Dermis microvascular lymphatic vessel endothelial cell (primary cell): ENCODE measurements around the gene SEMA4D. TPM values are rescaled to one million over a fixed set of nuclear protein-coding genes. Genes with fewer than 3 reads are reported as not detected.

ENCODE experiments used
- DNase-seq, 2 donors: peaks; one replicate each; pipeline versions ENCODE4 v3.0.0 to v3.0.0-alpha.2; 2010; ENCODE audit warnings: low read depth in 2 of 2
- total RNA-seq: library from RNA; depleted of rRNA; stranded (reverse); fragments of >200 nt; gene quantifications from 2 replicates; pipeline ENCODE4 v1.2.1, GENCODE V29; 2014

Gene SEMA4D
- total RNA-seq = 2.3 and 4.9 TPM in 2 replicates

GRCh38 chr9:89497978-89498851 lies at the start of gene SEMA4D:
Gene SEMA4D, minus strand, starts transcription at chr9:89498113. Its CDS starts 92,657 bp downstream, at chr9:89405456.
- DNase-seq = peak in 1 of 2 donors; percentile 56

DNA sequence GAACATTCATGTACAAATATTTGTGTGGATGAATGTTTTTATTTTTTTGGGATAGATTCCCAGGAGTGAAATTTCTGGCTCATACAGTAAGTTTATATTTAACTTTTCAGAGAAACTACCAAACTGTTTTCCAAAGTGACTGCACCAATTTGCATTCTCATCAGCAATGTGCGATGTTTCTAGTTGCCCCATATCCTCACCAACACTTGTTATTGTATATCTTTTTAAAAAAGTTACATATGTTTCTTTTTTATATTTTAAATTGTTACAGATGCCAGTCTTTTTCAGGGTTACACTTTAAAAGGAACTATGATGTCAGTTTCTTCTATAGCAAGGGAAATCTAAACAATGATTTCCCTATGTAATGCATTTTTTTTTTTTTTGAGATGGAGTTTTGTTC lies 49.1 kb upstream of the SEMA4D start:
- DNase-seq = no peak

DNA sequence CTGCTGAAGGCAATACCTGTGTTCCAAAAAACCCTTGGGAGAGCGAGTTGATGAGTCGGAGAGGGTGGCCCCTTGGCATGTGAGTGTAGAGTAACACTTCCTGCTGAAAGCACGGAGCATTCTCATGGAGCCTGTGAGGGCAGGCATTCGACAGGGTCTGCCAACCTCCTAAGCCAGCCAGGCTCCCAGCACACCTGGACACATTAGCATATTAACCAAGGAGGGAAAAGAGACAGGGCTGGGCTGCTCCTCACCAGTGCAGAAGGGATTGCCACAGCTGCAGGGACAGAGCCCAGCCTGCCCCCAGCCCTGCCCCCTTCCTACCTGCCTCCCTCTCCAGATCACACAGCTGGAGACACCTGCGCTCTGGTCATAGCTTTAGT lies 46.4 kb upstream of the SEMA4D start:
- DNase-seq = no peak

GRCh38 chr9:89543621-89544278 lies 45.8 kb upstream of the SEMA4D start:
- DNase-seq = no peak

- no peak for DNase-seq
These were observed 45.2 kb upstream of the SEMA4D start for GRCh38 chr9:89543111-89543510.

GRCh38 chr9:89542401-89543021 lies 44.6 kb upstream of the SEMA4D start:
- no peak for DNase-seq

- no peak for DNase-seq
These were observed 43.9 kb upstream of the SEMA4D start for GRCh38 chr9:89541798-89542197.

DNA sequence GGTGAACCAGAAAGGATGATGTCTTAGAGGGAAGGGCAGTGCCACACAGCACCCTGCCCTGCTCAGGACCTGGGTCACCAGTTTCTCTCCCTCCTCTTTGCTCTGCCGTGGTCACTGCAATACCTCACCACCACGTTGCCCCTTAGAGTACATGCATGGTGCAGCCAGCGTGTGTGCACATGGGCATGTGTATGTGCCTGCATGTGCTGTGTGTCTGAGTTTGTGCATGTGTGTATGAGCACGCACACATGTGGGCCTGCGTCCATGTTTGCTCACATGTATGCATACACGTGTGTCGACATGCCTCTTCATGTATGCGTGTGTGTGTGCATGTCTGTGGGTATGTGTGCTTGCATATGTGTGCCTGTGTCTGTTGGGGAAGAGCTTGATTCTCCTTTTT lies 41.5 kb upstream of the SEMA4D start:
- DNase-seq = no peak

DNA sequence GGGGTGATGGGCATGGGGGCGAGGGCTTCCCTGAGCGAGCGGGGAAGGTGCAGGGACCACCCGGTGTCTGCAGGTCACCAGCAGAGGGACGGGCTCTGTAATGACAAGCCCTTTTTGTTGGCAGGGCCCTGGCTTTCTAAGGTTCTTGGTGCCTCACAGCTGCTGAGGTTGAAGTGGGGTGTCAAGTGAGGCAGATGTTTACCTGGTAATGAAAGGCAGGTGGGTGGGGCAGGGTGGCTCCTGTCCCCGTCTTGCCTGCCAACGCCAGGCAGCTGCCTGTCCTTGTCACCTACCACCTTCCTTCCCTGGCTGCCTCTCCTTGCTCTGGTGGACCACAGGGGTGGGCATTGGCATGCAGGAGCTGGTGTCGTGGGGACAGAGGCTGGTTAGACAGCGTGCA lies 41.0 kb upstream of the SEMA4D start:
- no peak for DNase-seq

- no peak for DNase-seq
These were observed 39.3 kb upstream of the SEMA4D start for GRCh38 chr9:89537166-89537565.

DNA sequence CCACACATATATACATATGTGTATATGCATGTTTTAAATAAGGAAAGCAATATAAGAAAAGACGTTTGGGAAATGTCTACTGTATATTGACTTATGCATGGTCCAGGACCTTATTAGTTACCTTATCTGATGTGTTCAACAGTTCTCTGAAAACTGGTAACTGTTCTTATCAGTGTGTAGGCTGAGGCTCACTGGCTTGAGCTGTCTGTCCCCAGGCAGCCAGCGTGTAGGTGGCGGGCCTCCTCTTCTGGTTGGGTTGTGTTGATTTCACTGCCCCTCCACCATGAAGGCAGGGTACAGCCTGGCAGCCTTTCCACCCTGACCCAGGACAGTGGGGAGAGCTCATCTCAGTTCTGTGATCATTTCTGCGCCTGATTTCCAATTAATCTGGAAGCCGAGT lies 38.7 kb upstream of the SEMA4D start:
- no peak for DNase-seq

GRCh38 chr9:89536145-89536574 lies 38.2 kb upstream of the SEMA4D start:
- no peak for DNase-seq

GRCh38 chr9:89535461-89535860 lies 37.5 kb upstream of the SEMA4D start:
- no peak for DNase-seq

GRCh38 chr9:89534515-89535287 lies 36.8 kb upstream of the SEMA4D start:
- no peak for DNase-seq

DNA sequence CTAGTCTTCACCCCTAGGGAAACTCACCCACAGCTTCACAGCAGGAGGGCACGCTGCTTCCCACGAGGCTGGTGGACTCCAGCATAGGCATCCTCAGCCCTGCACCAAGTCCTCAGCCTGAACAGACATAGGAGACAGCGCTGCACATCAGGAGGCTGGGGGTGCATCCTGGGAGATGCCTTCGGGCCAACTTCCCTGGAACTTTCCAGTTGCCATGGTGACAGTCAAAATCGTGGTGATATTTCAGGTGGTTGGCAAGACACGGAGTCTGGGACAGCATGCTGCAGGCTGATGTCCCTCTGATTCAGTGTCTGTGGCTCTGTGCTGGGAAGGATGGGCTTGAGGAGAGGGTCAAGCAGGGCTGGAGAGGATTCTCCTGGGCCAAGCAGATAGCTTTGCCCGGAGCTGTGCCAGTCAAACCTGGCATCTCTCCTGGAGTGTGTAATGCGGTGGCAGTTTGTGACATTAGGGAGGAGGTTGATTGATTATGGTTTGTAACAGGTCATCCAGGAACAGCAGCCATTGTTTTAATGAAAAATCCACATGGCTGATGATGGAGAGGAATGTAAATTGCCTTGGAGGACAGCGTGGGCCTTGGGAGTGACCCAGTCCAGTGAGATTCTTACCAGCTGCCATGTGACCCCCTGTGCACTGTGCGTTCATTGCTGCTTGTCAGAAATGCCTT lies 35.6 kb upstream of the SEMA4D start:
- DNase-seq = no peak

DNA sequence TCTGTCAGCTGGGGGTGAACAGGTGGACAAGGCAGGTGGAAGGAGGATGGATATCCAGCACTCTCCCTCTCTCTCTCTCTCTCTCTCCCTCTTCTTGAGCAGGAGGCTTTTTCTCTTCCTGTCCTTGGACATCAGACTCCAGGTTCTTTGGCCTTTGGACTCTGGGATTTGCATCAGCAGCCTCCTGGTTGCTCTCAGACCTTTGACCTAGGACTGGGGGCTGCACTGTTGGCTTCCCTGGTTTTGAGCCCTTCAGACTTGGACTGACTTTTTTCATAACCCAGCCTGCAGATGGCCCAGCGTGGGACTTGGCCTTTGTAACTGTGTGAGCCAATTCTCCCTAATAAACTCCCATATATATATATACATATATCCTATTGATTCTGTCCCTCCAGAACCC lies 35.0 kb upstream of the SEMA4D start:
- no peak for DNase-seq

- DNase-seq = no peak
These were observed 34.6 kb upstream of the SEMA4D start for GRCh38 chr9:89532478-89532877.

DNA sequence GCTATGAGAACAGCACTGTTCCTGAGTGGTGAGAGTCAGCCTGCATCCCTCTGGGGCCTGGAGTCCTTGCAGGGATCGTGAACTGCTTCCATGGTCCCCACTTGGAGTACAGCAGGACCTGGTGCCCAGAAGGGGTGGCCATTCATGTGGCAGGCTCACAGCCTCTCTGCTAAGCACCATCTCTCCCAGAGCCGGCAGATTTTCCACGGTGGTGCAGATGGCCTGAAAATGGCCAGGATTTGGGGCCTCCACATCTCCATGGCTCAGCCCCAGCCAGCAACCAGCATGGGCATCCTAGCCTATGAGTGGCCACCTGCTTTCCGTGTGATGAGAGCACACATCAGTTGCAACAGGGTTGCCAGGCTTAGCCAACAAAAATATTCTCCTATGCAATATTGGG lies 33.9 kb upstream of the SEMA4D start:
- DNase-seq = no peak

DNA sequence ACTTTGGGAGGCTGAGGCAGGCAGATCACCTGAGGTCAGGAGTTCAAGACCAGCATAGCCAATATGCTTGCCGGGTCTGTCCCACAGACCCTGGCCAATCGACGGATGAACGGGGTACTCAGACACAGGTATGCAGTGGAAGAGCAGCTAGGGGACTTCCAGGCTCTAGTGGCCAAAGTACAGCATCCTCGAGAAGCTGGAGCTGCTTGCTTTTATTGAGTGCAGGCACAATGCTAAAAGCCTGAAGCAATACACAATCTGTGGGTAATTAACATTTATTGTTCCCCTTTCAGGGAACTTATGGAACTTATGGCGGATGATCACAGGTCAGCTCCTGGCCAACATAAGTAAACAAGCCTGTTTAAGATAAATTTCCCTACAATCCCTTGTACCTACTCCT lies 32.8 kb upstream of the SEMA4D start:
- no peak for DNase-seq

- DNase-seq = no peak
These were observed 31.5 kb upstream of the SEMA4D start for GRCh38 chr9:89529243-89530035.
